Endothelial cell (in vitro differentiated cells): ENCODE results near the gene PRR23E. TPM values are rescaled to one million over a fixed set of nuclear protein-coding genes. Genes with fewer than 3 reads are reported as not detected.

Source experiments
- DNase-seq: peaks from one replicate; pipeline ENCODE4 v3.0.0; 2021; ENCODE audit warnings: low spot score
- H3K27ac Mint-ChIP-seq: one replicate; pipeline ENCODE4 v1.8.0; 2021; ENCODE audit warnings: mixed read lengths, inconsistent platforms; ENCODE audit not compliant: unreplicated experiment
- H3K27me3 Mint-ChIP-seq: one replicate; pipeline ENCODE4 v1.8.0; 2021; ENCODE audit warnings: mild to moderate bottlenecking, moderate library complexity, mixed read lengths, inconsistent platforms; ENCODE audit not compliant: unreplicated experiment
- H3K36me3 Mint-ChIP-seq: one replicate; pipeline ENCODE4 v1.8.0; 2021; ENCODE audit warnings: mild to moderate bottlenecking, low read depth, mixed read lengths, inconsistent platforms; ENCODE audit not compliant: unreplicated experiment
- H3K4me1 Mint-ChIP-seq: one replicate; pipeline ENCODE4 v1.8.0; 2021; ENCODE audit warnings: mild to moderate bottlenecking, mixed read lengths, inconsistent platforms; ENCODE audit not compliant: unreplicated experiment
- H3K4me3 Mint-ChIP-seq: one replicate; pipeline ENCODE4 v1.8.0; 2021; ENCODE audit warnings: mild to moderate bottlenecking, mixed read lengths, inconsistent platforms; ENCODE audit not compliant: unreplicated experiment
- H3K9me3 Mint-ChIP-seq: one replicate; pipeline ENCODE4 v1.8.0; 2021; ENCODE audit warnings: mixed read lengths, inconsistent platforms; ENCODE audit not compliant: unreplicated experiment
- total RNA-seq: library from RNA; stranded (reverse); fragmentation: NEBNext Ultra II Directional; extraction: Animal tissue kit (Norgen Biotek cat#: 25700); gene quantifications from one replicate; pipeline ENCODE4 v1.2.1, GENCODE V29; 2021; ENCODE audit not compliant: unreplicated experiment
- TF ChIP-seq, protein P1 (sequence below): fragments of 200-600 bp; sonication (generic); IDR thresholded peaks from one replicate; pipeline ENCODE4 v1.5.0; 2021; ENCODE audit warnings: antibody characterized with exemption; ENCODE audit not compliant: unreplicated experiment

Gene PRR23E
- total RNA-seq, 1 donor from 2014 or later, result not detected

GRCh38 chr3:127204841-127205582, 12.1 kb downstream of the PRR23E start:
- TF ChIP-seq, protein P1, sequence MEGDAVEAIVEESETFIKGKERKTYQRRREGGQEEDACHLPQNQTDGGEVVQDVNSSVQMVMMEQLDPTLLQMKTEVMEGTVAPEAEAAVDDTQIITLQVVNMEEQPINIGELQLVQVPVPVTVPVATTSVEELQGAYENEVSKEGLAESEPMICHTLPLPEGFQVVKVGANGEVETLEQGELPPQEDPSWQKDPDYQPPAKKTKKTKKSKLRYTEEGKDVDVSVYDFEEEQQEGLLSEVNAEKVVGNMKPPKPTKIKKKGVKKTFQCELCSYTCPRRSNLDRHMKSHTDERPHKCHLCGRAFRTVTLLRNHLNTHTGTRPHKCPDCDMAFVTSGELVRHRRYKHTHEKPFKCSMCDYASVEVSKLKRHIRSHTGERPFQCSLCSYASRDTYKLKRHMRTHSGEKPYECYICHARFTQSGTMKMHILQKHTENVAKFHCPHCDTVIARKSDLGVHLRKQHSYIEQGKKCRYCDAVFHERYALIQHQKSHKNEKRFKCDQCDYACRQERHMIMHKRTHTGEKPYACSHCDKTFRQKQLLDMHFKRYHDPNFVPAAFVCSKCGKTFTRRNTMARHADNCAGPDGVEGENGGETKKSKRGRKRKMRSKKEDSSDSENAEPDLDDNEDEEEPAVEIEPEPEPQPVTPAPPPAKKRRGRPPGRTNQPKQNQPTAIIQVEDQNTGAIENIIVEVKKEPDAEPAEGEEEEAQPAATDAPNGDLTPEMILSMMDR, result no peak

DNA sequence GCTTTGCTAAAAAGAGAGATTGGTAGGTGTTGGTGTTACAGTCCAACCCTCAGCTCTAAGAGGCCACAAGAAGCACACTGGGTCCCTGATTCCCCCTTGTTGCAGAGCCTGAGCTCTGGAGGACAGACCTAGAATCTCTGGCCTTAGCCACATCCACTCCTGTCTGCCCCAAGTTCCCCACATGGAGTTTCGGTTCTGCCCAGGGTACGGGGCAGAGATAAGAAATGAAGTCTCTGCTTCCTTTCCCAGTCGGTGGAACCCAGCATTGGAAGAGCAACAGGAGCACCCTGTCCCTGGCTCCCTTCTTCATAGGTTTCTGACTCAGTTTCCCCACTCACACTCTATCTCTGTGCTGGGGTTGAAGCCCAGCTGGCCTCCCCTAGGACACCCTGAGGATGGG, 13.2 kb downstream of the PRR23E start:
- TF ChIP-seq, protein P1, result no peak
- Mint-ChIP-seq H3K36me3 (no peaks in the 10 kb centered on the region), H3K9me3 (no peaks in the 10 kb centered on the region), H3K27ac (no peak overlapping the region), H3K4me1 (no peaks in the 10 kb centered on the region), H3K27me3 (peaks cover 7% of the 10 kb centered on the region), H3K4me3 (no peak overlapping the region)
- no peak for DNase-seq

More at GRCh38 chr3:127204841-127205582, 12.1 kb downstream of the PRR23E start:
- no peak overlapping the region for H3K4me3 Mint-ChIP-seq
- H3K27ac Mint-ChIP-seq, result no peak overlapping the region
- no peaks in the 10 kb centered on the region for H3K4me1 Mint-ChIP-seq
- H3K27me3 Mint-ChIP-seq, result peaks cover 6% of the 10 kb centered on the region
- no peaks in the 10 kb centered on the region for H3K36me3 Mint-ChIP-seq
- H3K9me3 Mint-ChIP-seq, result no peaks in the 10 kb centered on the region
- DNase-seq, result no peak

DNA sequence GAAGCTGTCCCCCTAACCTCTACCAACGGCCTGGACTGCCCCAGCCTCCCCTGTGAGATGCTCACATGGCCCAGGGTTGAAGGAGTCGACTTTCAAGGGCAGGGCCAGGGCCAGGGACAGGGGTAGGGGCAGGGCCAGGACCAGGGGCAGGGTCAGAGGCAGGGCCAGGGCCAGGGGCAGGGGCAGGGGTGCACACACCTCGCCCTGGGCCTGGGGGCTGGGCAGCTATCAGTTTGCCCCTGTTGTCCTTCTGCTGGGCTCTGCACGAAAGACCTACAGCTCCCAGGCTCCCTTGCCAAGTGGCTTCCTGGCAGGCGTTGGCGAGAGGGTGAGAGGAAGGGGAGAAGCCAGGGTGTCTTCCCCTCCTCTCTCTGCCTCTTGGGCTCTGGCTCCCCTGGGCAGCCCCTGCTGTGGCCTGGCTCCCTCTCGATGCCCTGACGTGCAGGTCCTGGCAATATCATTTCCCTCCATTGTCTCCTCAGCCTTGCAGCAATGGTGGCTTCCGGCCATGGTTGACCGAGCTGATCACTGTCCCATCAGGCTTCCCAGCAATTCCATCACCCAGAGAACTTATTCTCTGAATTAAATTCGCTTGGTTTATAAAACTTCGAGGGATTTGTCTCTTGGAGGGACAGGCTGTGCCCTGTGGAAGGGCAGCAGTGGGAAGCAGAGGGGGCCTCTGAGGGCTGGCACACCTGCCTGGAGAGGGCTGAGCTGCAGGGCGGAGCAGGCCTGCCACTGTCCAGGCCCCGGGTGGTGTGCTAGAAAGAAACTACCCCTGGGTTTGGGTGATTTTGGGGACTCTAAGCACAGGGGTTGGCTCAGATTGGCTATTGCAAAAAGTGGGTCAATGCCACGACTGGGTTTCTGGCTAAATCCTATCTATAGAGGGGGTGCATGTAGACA, 13.9 kb downstream of the PRR23E start:
- Mint-ChIP-seq H3K27me3 (peaks cover 7% of the 10 kb centered on the region), H3K9me3 (no peaks in the 10 kb centered on the region)
- DNase-seq, result no peak

DNA sequence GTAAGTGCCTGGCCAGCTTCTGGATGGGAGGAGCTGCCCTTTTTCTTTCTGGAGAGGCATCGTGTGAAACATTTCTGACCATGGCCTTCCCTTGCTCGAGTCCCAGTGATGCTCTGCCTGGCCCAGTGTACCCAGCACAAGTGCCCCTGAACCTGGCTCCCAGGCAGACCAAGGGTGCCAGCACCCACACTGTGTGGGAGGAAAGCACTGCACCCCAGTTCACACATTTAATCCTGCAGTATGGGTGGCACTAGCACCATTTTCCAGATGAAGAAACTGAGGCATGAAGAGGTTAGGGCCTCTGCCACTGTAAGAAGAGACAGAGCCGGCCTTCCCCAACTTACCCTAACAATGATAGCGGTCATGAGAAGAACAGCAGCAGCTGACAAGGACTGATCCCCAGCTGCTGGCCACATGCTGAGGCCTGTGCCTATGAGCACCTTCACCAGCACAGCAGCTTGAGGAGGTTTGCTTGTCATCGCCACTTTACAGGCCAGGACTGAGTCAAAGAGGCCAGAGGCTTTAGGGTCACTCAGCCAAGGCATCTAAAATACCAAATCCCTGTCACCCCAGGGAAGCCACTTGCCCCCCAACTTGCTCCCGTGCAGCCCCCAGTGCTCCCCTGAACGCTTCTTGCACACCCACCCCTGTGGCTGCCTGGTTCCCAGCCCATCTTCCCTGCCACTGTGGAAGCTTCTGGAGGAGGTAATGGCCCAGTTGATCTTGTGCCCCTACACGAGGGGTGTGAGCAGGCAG, 15.0 kb downstream of the PRR23E start:
- DNase-seq, result no peak
- H3K27me3 Mint-ChIP-seq, result peaks cover 7% of the 10 kb centered on the region
- no peaks in the 10 kb centered on the region for H3K9me3 Mint-ChIP-seq
- TF ChIP-seq, protein P1, result no peak
- no peaks in the 10 kb centered on the region for H3K36me3 Mint-ChIP-seq
- H3K4me3 Mint-ChIP-seq, result no peak overlapping the region
- no peaks in the 10 kb centered on the region for H3K4me1 Mint-ChIP-seq
- H3K27ac Mint-ChIP-seq, result no peak overlapping the region

More for the DNA sequence above, 13.9 kb downstream of the PRR23E start:
- TF ChIP-seq, protein P1, result no peak
- Mint-ChIP-seq H3K4me3 (no peak overlapping the region), H3K36me3 (no peaks in the 10 kb centered on the region), H3K27ac (no peak overlapping the region), H3K4me1 (no peaks in the 10 kb centered on the region)
